Measurements from ENCODE around the gene LYST.
A peak's percentile ranks its signal among the peaks of the same experiment; 100 is the strongest.
"Not testable (repeated sequence)": the region's sequence is repeated elsewhere in the genome, so short reads cannot be mapped to it uniquely, and the experiment has no call there.

The LYST gene, protein sequence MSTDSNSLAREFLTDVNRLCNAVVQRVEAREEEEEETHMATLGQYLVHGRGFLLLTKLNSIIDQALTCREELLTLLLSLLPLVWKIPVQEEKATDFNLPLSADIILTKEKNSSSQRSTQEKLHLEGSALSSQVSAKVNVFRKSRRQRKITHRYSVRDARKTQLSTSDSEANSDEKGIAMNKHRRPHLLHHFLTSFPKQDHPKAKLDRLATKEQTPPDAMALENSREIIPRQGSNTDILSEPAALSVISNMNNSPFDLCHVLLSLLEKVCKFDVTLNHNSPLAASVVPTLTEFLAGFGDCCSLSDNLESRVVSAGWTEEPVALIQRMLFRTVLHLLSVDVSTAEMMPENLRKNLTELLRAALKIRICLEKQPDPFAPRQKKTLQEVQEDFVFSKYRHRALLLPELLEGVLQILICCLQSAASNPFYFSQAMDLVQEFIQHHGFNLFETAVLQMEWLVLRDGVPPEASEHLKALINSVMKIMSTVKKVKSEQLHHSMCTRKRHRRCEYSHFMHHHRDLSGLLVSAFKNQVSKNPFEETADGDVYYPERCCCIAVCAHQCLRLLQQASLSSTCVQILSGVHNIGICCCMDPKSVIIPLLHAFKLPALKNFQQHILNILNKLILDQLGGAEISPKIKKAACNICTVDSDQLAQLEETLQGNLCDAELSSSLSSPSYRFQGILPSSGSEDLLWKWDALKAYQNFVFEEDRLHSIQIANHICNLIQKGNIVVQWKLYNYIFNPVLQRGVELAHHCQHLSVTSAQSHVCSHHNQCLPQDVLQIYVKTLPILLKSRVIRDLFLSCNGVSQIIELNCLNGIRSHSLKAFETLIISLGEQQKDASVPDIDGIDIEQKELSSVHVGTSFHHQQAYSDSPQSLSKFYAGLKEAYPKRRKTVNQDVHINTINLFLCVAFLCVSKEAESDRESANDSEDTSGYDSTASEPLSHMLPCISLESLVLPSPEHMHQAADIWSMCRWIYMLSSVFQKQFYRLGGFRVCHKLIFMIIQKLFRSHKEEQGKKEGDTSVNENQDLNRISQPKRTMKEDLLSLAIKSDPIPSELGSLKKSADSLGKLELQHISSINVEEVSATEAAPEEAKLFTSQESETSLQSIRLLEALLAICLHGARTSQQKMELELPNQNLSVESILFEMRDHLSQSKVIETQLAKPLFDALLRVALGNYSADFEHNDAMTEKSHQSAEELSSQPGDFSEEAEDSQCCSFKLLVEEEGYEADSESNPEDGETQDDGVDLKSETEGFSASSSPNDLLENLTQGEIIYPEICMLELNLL (N-terminal part only)

GRCh38 chr1:235866205-235866912, at the start of gene LYST:
LYST (minus strand) TSS chr1:235866906; CDS start chr1:235830417, 36,489 bp downstream.
- DNase-seq (ENCODE audit: insufficient read length, low spot score) (peak; percentile 67), FAIRE-seq (peak; percentile 67)

GRCh38 chr1:235915489-235915888, 48.8 kb upstream of the LYST start:
- not testable (repeated sequence) for DNase-seq (ENCODE audit: insufficient read length, low spot score); FAIRE-seq

- FAIRE-seq (peak; percentile 55), DNase-seq (ENCODE audit: insufficient read length, low spot score) (no peak)
These were observed 46.6 kb upstream of the LYST start for GRCh38 chr1:235913311-235913710.

- no peak for DNase-seq (ENCODE audit: insufficient read length, low spot score)
- no peak for FAIRE-seq
These were observed 45.2 kb upstream of the LYST start for GRCh38 chr1:235911876-235912275.

DNA sequence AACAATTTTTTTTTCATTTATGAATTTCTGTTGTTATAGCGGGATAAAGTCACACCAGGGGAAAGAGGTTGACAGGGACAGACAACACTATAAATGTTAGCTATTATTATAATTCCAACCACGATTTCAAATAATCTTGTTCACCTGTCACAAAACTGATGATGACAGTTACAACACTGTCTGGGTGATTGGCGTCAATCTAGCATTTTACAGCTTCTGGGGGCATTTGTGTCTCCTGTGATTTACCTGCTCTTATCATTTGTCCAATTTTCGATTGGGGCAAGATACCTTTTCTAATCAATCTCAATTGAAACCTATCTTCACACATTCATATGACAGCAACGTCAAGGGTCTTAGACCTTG, 44.6 kb upstream of the LYST start:
- DNase-seq (ENCODE audit: insufficient read length, low spot score) (no peak), FAIRE-seq (no peak)

GRCh38 chr1:235910357-235911299, 43.9 kb upstream of the LYST start:
- FAIRE-seq (peak; percentile 69), DNase-seq (ENCODE audit: insufficient read length, low spot score) (peak; percentile 82)

DNA sequence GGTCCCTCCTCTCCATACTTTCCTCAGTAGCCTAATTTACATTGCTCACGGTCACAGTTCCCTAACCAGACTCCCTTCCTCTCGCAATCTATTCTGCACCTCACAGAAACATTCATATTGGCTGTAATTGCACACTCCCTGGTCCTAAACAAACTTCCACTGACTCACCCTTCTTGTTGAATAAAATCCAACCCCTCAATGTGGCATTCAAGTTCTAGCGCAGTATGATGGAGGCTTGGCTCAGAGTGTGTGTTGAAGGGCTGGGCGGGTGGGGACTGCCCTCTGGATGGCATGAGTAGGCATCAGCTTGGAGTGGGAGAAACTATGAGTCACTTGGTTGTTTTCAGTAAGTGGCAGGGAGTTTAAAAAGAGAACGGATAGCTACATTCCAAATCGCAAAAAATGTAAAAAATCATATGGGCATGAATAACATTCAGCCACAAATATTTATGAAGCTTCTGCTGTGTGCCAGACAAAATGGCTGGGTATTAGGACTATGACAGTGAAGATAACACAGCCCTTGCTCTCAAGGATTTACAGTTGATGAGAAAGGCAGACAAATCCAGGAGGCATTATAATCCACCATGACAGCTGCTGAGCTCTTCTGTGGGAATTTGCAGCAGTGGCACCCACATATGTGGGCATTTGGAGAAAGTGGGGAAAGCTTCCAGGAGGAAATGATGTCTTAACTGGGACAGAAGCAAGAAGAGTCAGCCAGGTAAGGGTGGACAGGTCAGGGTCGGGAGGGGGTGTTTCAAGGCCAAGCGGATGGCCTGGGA, 42.2 kb upstream of the LYST start:
- FAIRE-seq (no peak), DNase-seq (ENCODE audit: insufficient read length, low spot score) (peak; percentile 71)

GRCh38 chr1:235907897-235908240, 41.2 kb upstream of the LYST start:
- FAIRE-seq: no peak

GRCh38 chr1:235907187-235907896, 40.6 kb upstream of the LYST start:
- DNase-seq (ENCODE audit: insufficient read length, low spot score): no peak
- FAIRE-seq: no peak

More at GRCh38 chr1:235907897-235908240, 41.2 kb upstream of the LYST start:
- no peak for DNase-seq (ENCODE audit: insufficient read length, low spot score)

DNA sequence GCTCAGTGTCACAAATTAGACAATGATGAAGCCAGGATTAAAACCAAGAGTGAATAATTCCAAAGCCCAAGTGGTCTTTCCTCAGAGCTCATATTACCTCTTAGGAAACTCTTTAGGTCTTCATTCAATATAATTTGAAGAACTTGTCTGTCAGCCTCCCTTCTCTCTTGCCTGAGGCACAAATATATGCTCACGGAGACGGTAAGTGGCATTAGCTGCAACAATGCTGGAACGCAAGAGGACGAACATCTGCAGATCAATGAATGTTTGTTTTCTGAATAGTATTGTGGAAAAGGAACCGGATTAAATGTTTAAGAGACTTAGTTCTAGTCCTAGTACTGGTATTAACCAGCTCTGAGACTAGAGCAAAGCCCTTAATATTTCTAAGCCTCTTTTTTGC, 39.7 kb upstream of the LYST start:
- no peak for DNase-seq (ENCODE audit: insufficient read length, low spot score)
- no peak for FAIRE-seq

- FAIRE-seq; DNase-seq (ENCODE audit: insufficient read length, low spot score): not testable (repeated sequence)
These were observed 37.1 kb upstream of the LYST start for GRCh38 chr1:235903809-235904208.

- FAIRE-seq (peak; percentile 26), DNase-seq (ENCODE audit: insufficient read length, low spot score) (peak; percentile 79)
These were observed 36.2 kb upstream of the LYST start for GRCh38 chr1:235902677-235903542.

DNA sequence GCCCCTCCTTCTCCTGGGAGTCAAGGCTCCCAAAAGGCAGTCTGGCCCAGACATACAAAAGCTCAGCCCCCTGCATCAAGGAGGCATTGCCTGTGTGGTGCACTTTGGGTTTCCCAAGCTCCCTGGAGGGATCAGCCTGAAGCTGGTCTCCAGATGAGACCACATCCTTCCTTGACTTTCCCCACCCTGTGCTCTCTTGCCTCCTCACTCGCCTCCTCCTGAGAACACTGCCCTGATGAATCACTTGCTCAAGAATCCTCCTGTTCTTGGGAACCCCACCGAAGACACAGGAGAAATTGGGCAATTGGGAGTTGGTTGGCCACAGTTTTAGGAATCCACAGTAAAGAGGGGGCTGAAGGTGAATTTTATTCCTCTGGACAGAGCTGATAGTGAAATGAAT, 34.8 kb upstream of the LYST start:
- DNase-seq (ENCODE audit: insufficient read length, low spot score): no peak
- FAIRE-seq: no peak

- FAIRE-seq (no peak), DNase-seq (ENCODE audit: insufficient read length, low spot score) (no peak)
These were observed 31.4 kb upstream of the LYST start for GRCh38 chr1:235898126-235898525.

DNA sequence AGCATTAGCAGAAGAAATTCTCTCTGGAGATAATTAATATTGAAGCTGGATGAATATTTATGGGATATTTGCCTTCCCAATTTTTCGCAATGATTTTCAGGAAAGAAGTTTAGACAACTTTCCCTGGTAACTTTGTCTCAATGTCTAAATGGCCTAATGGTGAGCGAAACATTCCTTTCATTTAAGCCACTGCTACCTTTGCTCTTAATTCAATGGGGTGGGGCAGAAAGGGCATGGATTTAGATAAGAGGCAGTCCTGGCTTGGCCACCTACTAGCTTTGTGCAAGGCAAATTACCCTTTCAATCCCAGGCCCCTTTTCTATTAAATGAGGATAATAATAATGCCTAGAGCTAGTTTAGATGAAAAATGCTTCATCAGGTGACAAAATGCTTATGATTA, 27.1 kb upstream of the LYST start:
- DNase-seq (ENCODE audit: insufficient read length, low spot score) (no peak), FAIRE-seq (no peak)

- no peak for FAIRE-seq
- no peak for DNase-seq (ENCODE audit: insufficient read length, low spot score)
These were observed 26.2 kb upstream of the LYST start for GRCh38 chr1:235892734-235893413.
